Gastroesophageal sphincter (tissue), 3 donors: Measurements from ENCODE around the gene PGA4.

ENCODE experiments used
- CTCF ChIP-seq, 4 experiments: fragments of 200-600 bp in 2 of 4; fragments of 450-650 bp in 2 of 4; sonication (generic) in 1 of 4; IDR thresholded peaks; one replicate each; pipeline ENCODE4 v1.5.1; 2017 to 2019; ENCODE audit warnings: antibody characterized with exemption in 4 of 4, mild to moderate bottlenecking in 2 of 4, moderate library complexity in 2 of 4
- EP300 ChIP-seq: sonication (generic); formaldehyde crosslinking; IDR thresholded peaks from one replicate; pipeline ENCODE4 v1.6.1; 2017; ENCODE audit warnings: antibody characterized with exemption, mild to moderate bottlenecking
- POLR2A ChIP-seq, 2 donors: fragments of 450-650 bp; IDR thresholded peaks; one replicate each; pipeline ENCODE4 v1.6.1; 2017; ENCODE audit warnings: antibody characterized with exemption in 2 of 2, mild to moderate bottlenecking in 2 of 2, moderate library complexity in 1 of 2
- POLR2AphosphoS5 ChIP-seq: sonication (generic); formaldehyde crosslinking; IDR thresholded peaks from one replicate; pipeline ENCODE4 v1.6.1; 2017; ENCODE audit warnings: antibody characterized with exemption

- TF ChIP-seq CTCF (IDR thresholded peaks at IDR 0.05), result no peak
- TF ChIP-seq POLR2AphosphoS5, result no peak
- TF ChIP-seq POLR2A (IDR thresholded peaks at IDR 0.05), result no peak
- no peak for TF ChIP-seq EP300
These were observed 51.3 kb downstream of the PGA4 start for GRCh38 chr11:61273178-61274078.
